Mammary epithelial cell (primary cell): ENCODE data around the gene EARS2.

Experiments used
- CTCF ChIP-seq, 2 donors: IDR thresholded peaks in 1 of 2; conservative IDR thresholded peaks in 1 of 2; 2 replicates each; pipeline ENCODE4 v1.5.1; 2011 to 2012; ENCODE audit warnings: inconsistent platforms in 2 of 2, low read length in 2 of 2, mild to moderate bottlenecking in 2 of 2, control low read depth in 1 of 2, low read depth in 1 of 2; ENCODE audit not compliant: insufficient read depth in 1 of 2; ENCODE audit errors: extremely low read depth in 1 of 2
- EZH2 ChIP-seq: IDR thresholded peaks from 2 replicates; pipeline ENCODE4 v1.6.1; 2012; ENCODE audit warnings: low read length, inconsistent platforms, borderline replicate concordance

GRCh38 chr16:23523321-23523720 lies 33.8 kb downstream of the EARS2 start:
- TF ChIP-seq EZH2 (no peak), CTCF (conservative IDR thresholded peaks at IDR 0.05 in 1 of 2, IDR thresholded peaks at IDR 0.05 in 1 of 2; ENCODE audit: extremely low read depth in 1 of 2, insufficient read depth in 1 of 2, low read depth in 1 of 2, low read length in 2 of 2) (no peak)
